ENCODE data around the gene CPB2.

The CPB2 gene

DNA sequence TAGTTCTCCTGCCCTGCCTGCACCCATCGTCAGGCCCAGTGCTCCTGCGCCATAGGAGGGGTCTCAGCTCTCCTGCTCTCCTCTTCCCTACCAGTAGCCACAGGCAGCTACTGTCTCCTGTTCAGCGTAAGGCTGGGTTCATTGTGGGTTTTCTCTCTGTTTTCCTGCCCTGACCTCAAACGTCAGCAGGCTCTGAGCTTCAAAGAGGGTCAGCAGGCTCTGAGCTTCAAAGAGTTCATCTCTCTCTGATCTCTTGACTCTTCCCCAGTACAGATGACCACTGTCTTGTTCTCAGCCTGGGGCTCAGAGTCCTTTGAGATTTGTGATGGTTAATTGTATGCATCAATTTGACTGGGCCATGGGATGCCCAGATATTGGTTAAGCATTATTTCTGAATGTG, 4.6 kb upstream of the CPB2 start:
- peak overlapping the region; percentile 35 for H3K4me2 ChIP-seq (ENCODE audit: low read length)
- peaks cover 22% of the 10 kb centered on the region for H3K4me1 ChIP-seq (ENCODE audit: low read length)
- H3K27me3 ChIP-seq (ENCODE audit: low read depth, low read length), result no peaks in the 10 kb centered on the region
- no peaks in the 10 kb centered on the region for H3K79me2 ChIP-seq (ENCODE audit: low read length)
- TF ChIP-seq, protein P1, sequence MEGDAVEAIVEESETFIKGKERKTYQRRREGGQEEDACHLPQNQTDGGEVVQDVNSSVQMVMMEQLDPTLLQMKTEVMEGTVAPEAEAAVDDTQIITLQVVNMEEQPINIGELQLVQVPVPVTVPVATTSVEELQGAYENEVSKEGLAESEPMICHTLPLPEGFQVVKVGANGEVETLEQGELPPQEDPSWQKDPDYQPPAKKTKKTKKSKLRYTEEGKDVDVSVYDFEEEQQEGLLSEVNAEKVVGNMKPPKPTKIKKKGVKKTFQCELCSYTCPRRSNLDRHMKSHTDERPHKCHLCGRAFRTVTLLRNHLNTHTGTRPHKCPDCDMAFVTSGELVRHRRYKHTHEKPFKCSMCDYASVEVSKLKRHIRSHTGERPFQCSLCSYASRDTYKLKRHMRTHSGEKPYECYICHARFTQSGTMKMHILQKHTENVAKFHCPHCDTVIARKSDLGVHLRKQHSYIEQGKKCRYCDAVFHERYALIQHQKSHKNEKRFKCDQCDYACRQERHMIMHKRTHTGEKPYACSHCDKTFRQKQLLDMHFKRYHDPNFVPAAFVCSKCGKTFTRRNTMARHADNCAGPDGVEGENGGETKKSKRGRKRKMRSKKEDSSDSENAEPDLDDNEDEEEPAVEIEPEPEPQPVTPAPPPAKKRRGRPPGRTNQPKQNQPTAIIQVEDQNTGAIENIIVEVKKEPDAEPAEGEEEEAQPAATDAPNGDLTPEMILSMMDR (IDR thresholded peaks at IDR 0.05; ENCODE audit: low read depth, low read length), result no peak
- no peak for TF ChIP-seq EZH2phosphoT487 (IDR thresholded peaks at IDR 0.05; ENCODE audit: low read depth)
- no peak overlapping the region for H3K4me3 ChIP-seq (ENCODE audit: low read length)
- no peaks in the 10 kb centered on the region for H4K20me1 ChIP-seq (ENCODE audit: insufficient read depth, low read length)
- no peaks in the 10 kb centered on the region for H3K36me3 ChIP-seq (replicated peaks; ENCODE audit: low read depth, low read length)
- no peaks in the 10 kb centered on the region for H3K9me3 ChIP-seq (ENCODE audit: insufficient read depth, low read length)
- H3K27ac ChIP-seq (ENCODE audit: low read length), result peak overlapping the region; percentile 2; the same call in 1 of the 2 replicates
- 0 out of 2 replicates have a peak overlapping the region, but pooled peaks have one; percentile 15 for H2AFZ ChIP-seq (ENCODE audit: low read depth, low read length)
- no peak overlapping the region for H3K9ac ChIP-seq (ENCODE audit: low read length)

DNA sequence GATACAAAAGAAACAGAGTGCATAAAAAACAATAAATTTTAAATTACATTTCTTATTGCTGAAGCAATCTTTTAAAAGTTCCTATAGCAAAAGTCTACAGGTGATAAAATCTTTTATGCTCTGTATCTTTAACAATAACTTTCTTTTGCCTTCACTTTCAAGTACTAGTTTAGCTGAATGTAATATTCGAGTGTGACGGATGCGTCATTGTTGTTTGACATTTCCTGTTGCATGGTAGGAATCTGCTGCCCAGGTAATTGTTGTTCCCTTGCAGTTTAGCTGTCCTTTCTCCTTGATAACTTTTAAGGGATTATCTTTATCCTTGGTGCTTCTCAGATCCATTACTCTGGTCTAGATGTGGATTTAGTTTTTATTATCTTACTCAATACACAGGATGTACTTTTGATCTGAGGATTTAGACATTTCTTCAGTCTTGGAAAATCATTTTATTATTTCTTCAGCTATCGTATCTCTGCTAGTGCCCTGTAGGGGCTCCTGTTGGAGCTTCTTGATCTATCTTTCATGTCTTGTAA, 2.1 kb upstream of the CPB2 start:
- Histone ChIP-seq H3K4me2 (ENCODE audit: low read length) (peak overlapping the region; percentile 4), H3K4me3 (ENCODE audit: low read length) (no peak overlapping the region), H3K9me3 (ENCODE audit: insufficient read depth, low read length) (no peaks in the 10 kb centered on the region), H3K9ac (ENCODE audit: low read length) (no peak overlapping the region), H3K27ac (ENCODE audit: low read length) (no peak overlapping the region), H3K27me3 (ENCODE audit: low read depth, low read length) (no peaks in the 10 kb centered on the region), H4K20me1 (ENCODE audit: insufficient read depth, low read length) (no peaks in the 10 kb centered on the region), H2AFZ (ENCODE audit: low read depth, low read length) (0 out of 2 replicates have a peak overlapping the region, but pooled peaks have one; percentile 2), H3K79me2 (ENCODE audit: low read length) (no peaks in the 10 kb centered on the region), H3K4me1 (ENCODE audit: low read length) (peaks cover 26% of the 10 kb centered on the region), H3K36me3 (replicated peaks; ENCODE audit: low read depth, low read length) (no peaks in the 10 kb centered on the region)
- TF ChIP-seq EZH2phosphoT487 (IDR thresholded peaks at IDR 0.05; ENCODE audit: low read depth), result no peak
- TF ChIP-seq, protein P1 (IDR thresholded peaks at IDR 0.05; ENCODE audit: low read depth, low read length), result no peak

DNA sequence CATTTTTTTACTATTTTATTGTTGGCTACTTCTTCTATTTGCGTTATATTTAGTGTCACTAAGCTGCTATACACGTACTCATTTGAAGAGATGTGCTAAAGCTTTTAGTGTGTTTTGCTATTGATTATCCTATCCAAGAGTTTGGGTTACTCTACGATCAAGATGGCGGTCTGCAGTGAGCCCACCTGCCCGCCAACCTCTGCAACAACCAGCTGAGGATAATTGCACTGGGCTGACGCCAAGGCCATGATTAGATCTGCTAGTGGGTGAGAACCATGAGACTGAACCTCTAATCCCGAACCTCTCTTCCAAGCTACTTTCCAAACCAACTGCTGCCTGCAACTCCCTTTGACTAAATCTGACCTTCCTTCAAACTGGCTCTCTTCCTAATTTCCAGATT, 1.8 kb downstream of the CPB2 start:
- Histone ChIP-seq H2AFZ (ENCODE audit: low read depth, low read length) (no peak overlapping the region), H3K27ac (ENCODE audit: low read length) (no peak overlapping the region), H3K4me1 (ENCODE audit: low read length) (peaks cover 39% of the 10 kb centered on the region), H3K36me3 (replicated peaks; ENCODE audit: low read depth, low read length) (no peaks in the 10 kb centered on the region), H3K79me2 (ENCODE audit: low read length) (no peaks in the 10 kb centered on the region), H3K4me2 (ENCODE audit: low read length) (no peak overlapping the region), H3K9me3 (ENCODE audit: insufficient read depth, low read length) (no peaks in the 10 kb centered on the region), H3K4me3 (ENCODE audit: low read length) (no peak overlapping the region), H3K9ac (ENCODE audit: low read length) (no peak overlapping the region), H4K20me1 (ENCODE audit: insufficient read depth, low read length) (no peaks in the 10 kb centered on the region), H3K27me3 (ENCODE audit: low read depth, low read length) (no peaks in the 10 kb centered on the region)
- no peak for TF ChIP-seq EZH2phosphoT487 (IDR thresholded peaks at IDR 0.05; ENCODE audit: low read depth)
- TF ChIP-seq, protein P1 (IDR thresholded peaks at IDR 0.05; ENCODE audit: low read depth, low read length), result no peak

DNA sequence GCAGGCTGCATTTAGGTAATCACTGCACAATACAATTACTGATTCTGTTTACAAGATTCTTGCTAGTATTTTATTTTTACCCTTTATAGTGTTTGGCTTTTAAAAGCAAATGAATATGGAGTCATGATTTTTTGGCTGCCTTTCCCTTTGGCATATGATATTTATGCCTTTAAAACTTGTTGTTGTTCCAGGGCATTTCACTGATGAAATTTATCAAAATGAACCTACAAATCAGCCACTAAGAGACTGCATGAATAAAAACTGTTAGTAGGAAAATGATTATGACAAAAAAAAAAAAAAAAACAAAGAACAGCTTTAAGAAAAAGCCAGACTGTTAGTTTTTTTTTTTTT, 2.6 kb downstream of the CPB2 start:
- no peaks in the 10 kb centered on the region for H4K20me1 ChIP-seq (ENCODE audit: insufficient read depth, low read length)
- H2AFZ ChIP-seq (ENCODE audit: low read depth, low read length), result no peak overlapping the region
- H3K9ac ChIP-seq (ENCODE audit: low read length), result no peak overlapping the region
- no peaks in the 10 kb centered on the region for H3K36me3 ChIP-seq (replicated peaks; ENCODE audit: low read depth, low read length)
- H3K9me3 ChIP-seq (ENCODE audit: insufficient read depth, low read length), result no peaks in the 10 kb centered on the region
- no peak overlapping the region for H3K27ac ChIP-seq (ENCODE audit: low read length)
- no peak for TF ChIP-seq EZH2phosphoT487 (IDR thresholded peaks at IDR 0.05; ENCODE audit: low read depth)
- TF ChIP-seq, protein P1 (IDR thresholded peaks at IDR 0.05; ENCODE audit: low read depth, low read length), result no peak
- no peaks in the 10 kb centered on the region for H3K79me2 ChIP-seq (ENCODE audit: low read length)
- no peak overlapping the region for H3K4me2 ChIP-seq (ENCODE audit: low read length)
- H3K4me1 ChIP-seq (ENCODE audit: low read length), result peaks cover 38% of the 10 kb centered on the region
- no peak overlapping the region for H3K4me3 ChIP-seq (ENCODE audit: low read length)
- H3K27me3 ChIP-seq (ENCODE audit: low read depth, low read length), result no peaks in the 10 kb centered on the region

Data from OCI-LY3 (cell line).